ENCODE results near the gene PSME3IP1. TPM values are rescaled to one million over a fixed set of nuclear protein-coding genes. Genes with fewer than 3 reads are reported as not detected.

Gene PSME3IP1
- total and polyA plus RNA-seq, 3 donors from 2014 or later = 96.4 to 224 (median 122) TPM

- no peak for DNase-seq
- Histone ChIP-seq H3K36me3 (ENCODE audit: low read depth, missing control alignments) (no peaks in the 10 kb centered on the region), H3K4me1 (no peaks in the 10 kb centered on the region), H3K4me3 (no peak overlapping the region), H3K27ac (no peak overlapping the region), H3K27me3 (no peaks in the 10 kb centered on the region), H3K9me3 (no peaks in the 10 kb centered on the region)
- TF ChIP-seq POLR2A (IDR thresholded peaks at IDR 0.05) (no peak), CTCF (IDR thresholded peaks at IDR 0.05) (no peak)
- 90 to 92% methylated on average over 11 of the region's 11 CpGs for WGBS, 2 donors
- intact Hi-C loops (cut with DNase I; ENCODE audit: low total_unique reads) = no loop called here
These were observed 57.0 kb downstream of the PSME3IP1 start for GRCh38 chr16:57128771-57129389.

- H3K27ac ChIP-seq = no peak overlapping the region
- 83 to 90% methylated on average over 7 of the region's 7 CpGs for WGBS, 2 donors
- intact Hi-C loops (cut with DNase I; ENCODE audit: low total_unique reads) = no loop called here
- no peaks in the 10 kb centered on the region for H3K36me3 ChIP-seq (ENCODE audit: low read depth, missing control alignments)
- DNase-seq = no peak
- TF ChIP-seq POLR2A (IDR thresholded peaks at IDR 0.05) = no peak
- TF ChIP-seq CTCF (IDR thresholded peaks at IDR 0.05) = no peak
- no peaks in the 10 kb centered on the region for H3K27me3 ChIP-seq
- H3K4me3 ChIP-seq = no peak overlapping the region
- no peaks in the 10 kb centered on the region for H3K9me3 ChIP-seq
- H3K4me1 ChIP-seq = no peaks in the 10 kb centered on the region
These were observed 58.0 kb downstream of the PSME3IP1 start for GRCh38 chr16:57127836-57128235.

- Histone ChIP-seq H3K9me3 (no peaks in the 10 kb centered on the region), H3K27ac (no peak overlapping the region), H3K36me3 (ENCODE audit: low read depth, missing control alignments) (no peaks in the 10 kb centered on the region), H3K27me3 (no peaks in the 10 kb centered on the region), H3K4me3 (no peak overlapping the region), H3K4me1 (no peaks in the 10 kb centered on the region)
- WGBS, 2 donors = 80 to 83% methylated on average over 5 of the region's 5 CpGs
- DNase-seq = no peak
- no peak for TF ChIP-seq CTCF (IDR thresholded peaks at IDR 0.05)
- no peak for TF ChIP-seq POLR2A (IDR thresholded peaks at IDR 0.05)
- intact Hi-C loops (cut with DNase I; ENCODE audit: low total_unique reads) = no loop called here
These were observed 58.6 kb downstream of the PSME3IP1 start for GRCh38 chr16:57127037-57127763.

- 100% methylated on average over 2 to 4 of the region's 4 CpGs for WGBS, 2 donors
- intact Hi-C loops (cut with DNase I; ENCODE audit: low total_unique reads) = no loop called here
These were observed 59.4 kb downstream of the PSME3IP1 start for GRCh38 chr16:57126411-57126810.

More at GRCh38 chr16:57126411-57126810, 59.4 kb downstream of the PSME3IP1 start:
- no peaks in the 10 kb centered on the region for H3K36me3 ChIP-seq (ENCODE audit: low read depth, missing control alignments)
- no peak for DNase-seq
- H3K9me3 ChIP-seq = no peaks in the 10 kb centered on the region
- H3K4me1 ChIP-seq = no peaks in the 10 kb centered on the region
- H3K4me3 ChIP-seq = no peak overlapping the region
- TF ChIP-seq CTCF (IDR thresholded peaks at IDR 0.05) (no peak), POLR2A (IDR thresholded peaks at IDR 0.05) (no peak)
- no peaks in the 10 kb centered on the region for H3K27me3 ChIP-seq
- no peak overlapping the region for H3K27ac ChIP-seq
